ELF-1 (cell line): ENCODE results near the gene DMWD.
A peak's percentile ranks its signal among the peaks of the same experiment; 100 is the strongest.

Experiments used
- DNase-seq: peaks from one replicate; pipeline ENCODE4 v3.0.0-alpha.2; 2016; ENCODE audit warnings: low read depth, low spot score

Gene DMWD

GRCh38 chr19:45770192-45771101, 22.2 kb downstream of the DMWD start:
- peak; percentile 99 for DNase-seq

- no peak for DNase-seq
Observed at GRCh38 chr19:45769821-45770191, 22.8 kb downstream of the DMWD start.

GRCh38 chr19:45768984-45769782, 23.5 kb downstream of the DMWD start, which contains the start of gene SIX5:
TSS of gene SIX5 (minus strand) at chr19:45769252. CDS start at chr19:45768844, 408 bp downstream.
- peak; percentile 100 for DNase-seq

GRCh38 chr19:45768655-45768983, 24.0 kb downstream of the DMWD start:
- DNase-seq: no peak

- peak; percentile 80 for DNase-seq
Observed at GRCh38 chr19:45767881-45768654, 24.6 kb downstream of the DMWD start.

- DNase-seq: peak; percentile 86
Observed at GRCh38 chr19:45767410-45767880, 25.2 kb downstream of the DMWD start.

GRCh38 chr19:45766869-45767346, 25.7 kb downstream of the DMWD start:
- DNase-seq: no peak

GRCh38 chr19:45766296-45766868, 26.3 kb downstream of the DMWD start:
- no peak for DNase-seq

GRCh38 chr19:45765702-45766295, 26.8 kb downstream of the DMWD start:
- DNase-seq: no peak

GRCh38 chr19:45764945-45765701, 27.5 kb downstream of the DMWD start:
- DNase-seq: peak; percentile 44

GRCh38 chr19:45764475-45764874, 28.2 kb downstream of the DMWD start:
- DNase-seq: no peak

- DNase-seq: no peak
Observed at GRCh38 chr19:45763691-45764294, 28.9 kb downstream of the DMWD start.

GRCh38 chr19:45762870-45763631, 29.6 kb downstream of the DMWD start:
- no peak for DNase-seq

GRCh38 chr19:45761714-45762113, 30.9 kb downstream of the DMWD start:
- peak; percentile 36 for DNase-seq

- no peak for DNase-seq
Observed at GRCh38 chr19:45758921-45759320, 33.7 kb downstream of the DMWD start.

- DNase-seq: peak; percentile 35
Observed at GRCh38 chr19:45757695-45758094, 35.0 kb downstream of the DMWD start.

- no peak for DNase-seq
Observed at GRCh38 chr19:45754323-45754722, 38.3 kb downstream of the DMWD start.

GRCh38 chr19:45753548-45753947, 39.1 kb downstream of the DMWD start:
- peak; percentile 65 for DNase-seq

GRCh38 chr19:45752639-45753038, 40.0 kb downstream of the DMWD start:
- DNase-seq: no peak
